Activated CD8-positive, alpha-beta T cell treated with anti-CD3 and anti-CD28 coated beads for 36 hours (primary cell): ENCODE measurements around the gene MAB21L1. TPM values are rescaled to one million over a fixed set of nuclear protein-coding genes. Genes with fewer than 3 reads are reported as not detected.

Experiments used
- ATAC-seq: fragments of 200-7000 bp; cut with Tn5 transposase; one replicate; pipeline ENCODE4 v1.10.0; 2021; ENCODE audit warnings: mild to moderate bottlenecking, moderate library complexity
- CTCF ChIA-PET: fragments of 350-600 bp; sonication (Branson Sonifier 250); formaldehyde crosslinking; loops from one replicate; lab custom pipeline; 2021; ENCODE audit warnings: antibody characterized with exemption; lab: Charles Lee
- POLR2A ChIA-PET: fragments of 350-600 bp; sonication (Branson Sonifier 250); formaldehyde crosslinking; loops from one replicate; lab custom pipeline; 2021; ENCODE audit warnings: antibody characterized with exemption; lab: Charles Lee
- DNase-seq: peaks from one replicate; pipeline ENCODE4 v3.0.0-alpha.2; 2020
- H3K27ac Mint-ChIP-seq: one replicate; pipeline ENCODE4 v1.8.0; 2021; ENCODE audit warnings: mild to moderate bottlenecking, mixed read lengths
- H3K27me3 Mint-ChIP-seq: one replicate; pipeline ENCODE4 v1.8.0; 2021; ENCODE audit warnings: mixed read lengths
- H3K36me3 Mint-ChIP-seq: one replicate; pipeline ENCODE4 v1.8.0; 2021; ENCODE audit warnings: low read depth, mixed read lengths
- H3K4me1 Mint-ChIP-seq: one replicate; pipeline ENCODE4 v1.8.0; 2021; ENCODE audit warnings: low read depth, mixed read lengths
- H3K4me3 Mint-ChIP-seq: one replicate; pipeline ENCODE4 v1.8.0; 2021; ENCODE audit warnings: mild to moderate bottlenecking, moderate library complexity, mixed read lengths
- H3K9me3 Mint-ChIP-seq: one replicate; pipeline ENCODE4 v1.8.0; 2021; ENCODE audit warnings: mixed read lengths
- intact Hi-C: fragments of 100-400 bp; cut with micrococcal nuclease; formaldehyde crosslinking; loops from one replicate; pipeline ENCODE4 v1.10.0; 2022
- total RNA-seq, 2 experiments: library from RNA; stranded (reverse); gene quantifications; one replicate each; pipeline ENCODE4 v1.2.3, GENCODE V29; 2021
- TF ChIP-seq, protein P1 (sequence below): fragments of 200-600 bp; IDR thresholded peaks from one replicate; pipeline ENCODE4 v1.8.0; 2022; ENCODE audit warnings: antibody characterized with exemption, mild to moderate bottlenecking

The MAB21L1 gene
- total RNA-seq, 2 experiments from 2014 or later, result not detected

DNA sequence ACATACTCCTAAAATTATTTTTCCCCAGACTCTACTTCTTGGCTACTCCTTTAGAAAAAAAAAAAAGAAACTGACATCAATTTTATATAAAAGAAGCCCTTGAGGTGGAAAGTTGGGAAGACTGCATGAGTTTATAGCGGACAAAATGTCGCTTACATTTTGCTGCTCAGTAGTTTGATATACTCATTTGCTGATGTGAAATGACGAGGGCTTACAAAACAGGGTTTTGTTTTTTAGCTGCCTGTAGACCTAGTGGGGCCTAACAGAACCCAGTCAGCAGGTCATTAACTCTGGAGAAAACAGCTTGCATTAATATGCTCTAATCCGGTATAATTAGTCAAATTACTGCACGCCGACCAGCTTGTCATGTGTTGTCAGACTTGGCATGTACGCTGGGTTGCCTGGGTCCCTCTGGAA is 37.6 kb upstream of the MAB21L1 start:
- Mint-ChIP-seq H3K4me3 (no peak overlapping the region), H3K4me1 (no peaks in the 10 kb centered on the region), H3K9me3 (no peaks in the 10 kb centered on the region), H3K36me3 (no peaks in the 10 kb centered on the region), H3K27me3 (no peaks in the 10 kb centered on the region), H3K27ac (no peak overlapping the region)
- TF ChIP-seq, protein P1, sequence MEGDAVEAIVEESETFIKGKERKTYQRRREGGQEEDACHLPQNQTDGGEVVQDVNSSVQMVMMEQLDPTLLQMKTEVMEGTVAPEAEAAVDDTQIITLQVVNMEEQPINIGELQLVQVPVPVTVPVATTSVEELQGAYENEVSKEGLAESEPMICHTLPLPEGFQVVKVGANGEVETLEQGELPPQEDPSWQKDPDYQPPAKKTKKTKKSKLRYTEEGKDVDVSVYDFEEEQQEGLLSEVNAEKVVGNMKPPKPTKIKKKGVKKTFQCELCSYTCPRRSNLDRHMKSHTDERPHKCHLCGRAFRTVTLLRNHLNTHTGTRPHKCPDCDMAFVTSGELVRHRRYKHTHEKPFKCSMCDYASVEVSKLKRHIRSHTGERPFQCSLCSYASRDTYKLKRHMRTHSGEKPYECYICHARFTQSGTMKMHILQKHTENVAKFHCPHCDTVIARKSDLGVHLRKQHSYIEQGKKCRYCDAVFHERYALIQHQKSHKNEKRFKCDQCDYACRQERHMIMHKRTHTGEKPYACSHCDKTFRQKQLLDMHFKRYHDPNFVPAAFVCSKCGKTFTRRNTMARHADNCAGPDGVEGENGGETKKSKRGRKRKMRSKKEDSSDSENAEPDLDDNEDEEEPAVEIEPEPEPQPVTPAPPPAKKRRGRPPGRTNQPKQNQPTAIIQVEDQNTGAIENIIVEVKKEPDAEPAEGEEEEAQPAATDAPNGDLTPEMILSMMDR, result no peak
- ATAC-seq (no peak), DNase-seq (no peak)
- CTCF ChIA-PET, result no interaction called here
- intact Hi-C loops, result no loop called here
- POLR2A ChIA-PET, result interaction anchor here (0.8 kb wide), 1 partner anchor 9 kb away, joined by 3 read pairs; no protein-coding TSS in a partner anchor

- no peak overlapping the region for H3K27ac Mint-ChIP-seq
- no peak for DNase-seq
- POLR2A ChIA-PET, result no interaction called here
- no peak overlapping the region for H3K4me3 Mint-ChIP-seq
- H3K36me3 Mint-ChIP-seq, result no peaks in the 10 kb centered on the region
- TF ChIP-seq, protein P1, result no peak
- H3K9me3 Mint-ChIP-seq, result no peaks in the 10 kb centered on the region
- H3K27me3 Mint-ChIP-seq, result no peaks in the 10 kb centered on the region
- ATAC-seq, result no peak
- H3K4me1 Mint-ChIP-seq, result no peaks in the 10 kb centered on the region
- intact Hi-C loops, result no loop called here
- CTCF ChIA-PET, result interaction anchor here (1.0 kb wide), 1 partner anchor 19 kb away, joined by 3 read pairs; no protein-coding TSS in a partner anchor
These were observed 35.9 kb upstream of the MAB21L1 start for GRCh38 chr13:35512271-35512920.

DNA sequence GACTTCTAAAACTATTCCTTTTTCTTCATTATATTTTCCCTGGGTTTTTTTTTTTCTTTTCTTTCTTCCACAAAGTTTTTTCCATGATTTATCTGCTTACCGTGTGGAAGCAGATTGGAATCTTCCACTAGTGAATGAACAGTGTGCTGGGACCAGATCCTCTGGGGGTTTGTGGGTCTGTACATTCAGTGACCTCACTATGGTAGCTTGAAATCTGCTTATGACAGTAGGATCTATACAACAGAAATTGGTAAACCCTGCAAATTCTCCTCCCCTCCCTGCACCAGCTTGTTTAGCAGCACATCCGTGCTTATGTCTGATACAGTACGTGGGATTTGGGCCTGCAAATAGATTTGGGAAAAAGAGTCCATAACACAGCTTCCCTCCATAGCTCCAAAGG is 26.0 kb upstream of the MAB21L1 start:
- TF ChIP-seq, protein P1, result no peak
- H3K27me3 Mint-ChIP-seq, result no peaks in the 10 kb centered on the region
- H3K36me3 Mint-ChIP-seq, result no peaks in the 10 kb centered on the region
- no peak for DNase-seq
- POLR2A ChIA-PET, result no interaction called here
- intact Hi-C loops, result no loop called here
- no peak for ATAC-seq
- H3K4me3 Mint-ChIP-seq, result no peak overlapping the region
- no peak overlapping the region for H3K27ac Mint-ChIP-seq
- no peaks in the 10 kb centered on the region for H3K4me1 Mint-ChIP-seq
- CTCF ChIA-PET, result no interaction called here
- H3K9me3 Mint-ChIP-seq, result no peaks in the 10 kb centered on the region

DNA sequence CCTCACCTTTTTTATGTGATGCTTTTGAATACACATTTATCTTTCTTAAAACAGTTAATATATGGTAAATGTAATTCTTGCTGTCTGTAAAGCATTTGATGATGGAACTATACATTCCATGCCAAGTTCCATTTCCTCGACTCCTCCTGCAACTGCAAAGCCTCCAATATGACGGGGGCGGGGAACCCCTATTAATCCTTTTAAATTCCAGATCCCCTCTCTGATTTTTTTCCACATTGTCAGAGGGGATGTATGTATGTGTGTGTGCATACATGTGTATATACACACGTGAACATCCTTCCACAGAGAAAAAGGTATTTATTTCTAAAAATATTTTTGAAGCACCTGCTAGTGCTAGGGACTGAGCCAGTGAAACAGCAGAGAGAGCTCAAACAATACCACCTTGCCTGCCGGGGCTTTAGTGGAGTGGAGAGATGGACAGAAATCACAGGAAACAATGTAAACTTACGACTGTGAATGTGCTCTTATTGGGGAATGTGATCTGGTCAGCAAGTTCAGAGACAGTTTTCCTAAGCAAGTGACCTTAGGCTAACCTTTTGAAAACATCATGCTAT is 25.3 kb upstream of the MAB21L1 start:
- intact Hi-C loops, result no loop called here
- TF ChIP-seq, protein P1, result no peak
- ATAC-seq, result no peak
- CTCF ChIA-PET, result interaction anchor here (1.6 kb wide), 1 partner anchor 11 kb away, joined by 4 read pairs; no protein-coding TSS in a partner anchor
- H3K27ac Mint-ChIP-seq, result no peak overlapping the region
- no peaks in the 10 kb centered on the region for H3K36me3 Mint-ChIP-seq
- no peaks in the 10 kb centered on the region for H3K27me3 Mint-ChIP-seq
- H3K9me3 Mint-ChIP-seq, result no peaks in the 10 kb centered on the region
- DNase-seq, result no peak
- no peaks in the 10 kb centered on the region for H3K4me1 Mint-ChIP-seq
- POLR2A ChIA-PET, result no interaction called here
- no peak overlapping the region for H3K4me3 Mint-ChIP-seq

GRCh38 chr13:35500144-35500543 is 23.7 kb upstream of the MAB21L1 start:
- Mint-ChIP-seq H3K9me3 (no peaks in the 10 kb centered on the region), H3K4me3 (no peak overlapping the region), H3K27me3 (no peaks in the 10 kb centered on the region), H3K4me1 (no peaks in the 10 kb centered on the region), H3K27ac (no peak overlapping the region), H3K36me3 (no peaks in the 10 kb centered on the region)
- ATAC-seq, result no peak
- ChIA-PET POLR2A (no interaction called here), CTCF (interaction anchor here (1.1 kb wide), 1 partner anchor 15 kb away, joined by 4 read pairs; no protein-coding TSS in a partner anchor)
- no peak for DNase-seq
- TF ChIP-seq, protein P1, result no peak
- intact Hi-C loops, result no loop called here
